ENCODE data around the gene FBXO39.

- TF ChIP-seq CTCF (IDR thresholded peaks at IDR 0.05 in 2 of 3, conservative IDR thresholded peaks at IDR 0.05 in 1 of 3; ENCODE audit: borderline replicate concordance in 1 of 3, insufficient read depth in 1 of 3, low read depth in 2 of 3, low read length in 2 of 3) (no peak), POLR2A (IDR thresholded peaks at IDR 0.05; ENCODE audit: borderline replicate concordance, extremely low read depth, insufficient read depth, insufficient read length) (no peak), ZNF274 (IDR thresholded peaks at IDR 0.05; ENCODE audit: low read depth, low read length) (no peak), CEBPB (IDR thresholded peaks at IDR 0.05; ENCODE audit: low read depth) (no peak), ATF3 (IDR thresholded peaks at IDR 0.05) (no peak), EZH2phosphoT487 (IDR thresholded peaks at IDR 0.05; ENCODE audit: borderline replicate concordance) (no peak), EGR1 (IDR thresholded peaks at IDR 0.05; ENCODE audit: low read depth) (no peak), TCF7L2 (IDR thresholded peaks at IDR 0.05; ENCODE audit: borderline replicate concordance, extremely low read depth, insufficient read depth, insufficient read length) (no peak), POLR2AphosphoS5 (IDR thresholded peaks at IDR 0.05; ENCODE audit: low read depth, low read length) (no peak), YY1 (IDR thresholded peaks at IDR 0.05; ENCODE audit: extremely low read depth, insufficient replicate concordance, low read depth, low read length) (no peak), EZH2 (IDR thresholded peaks at IDR 0.05) (no peak), SRF (IDR thresholded peaks at IDR 0.05; ENCODE audit: low read depth) (no peak)
- TF ChIP-seq, protein P1, sequence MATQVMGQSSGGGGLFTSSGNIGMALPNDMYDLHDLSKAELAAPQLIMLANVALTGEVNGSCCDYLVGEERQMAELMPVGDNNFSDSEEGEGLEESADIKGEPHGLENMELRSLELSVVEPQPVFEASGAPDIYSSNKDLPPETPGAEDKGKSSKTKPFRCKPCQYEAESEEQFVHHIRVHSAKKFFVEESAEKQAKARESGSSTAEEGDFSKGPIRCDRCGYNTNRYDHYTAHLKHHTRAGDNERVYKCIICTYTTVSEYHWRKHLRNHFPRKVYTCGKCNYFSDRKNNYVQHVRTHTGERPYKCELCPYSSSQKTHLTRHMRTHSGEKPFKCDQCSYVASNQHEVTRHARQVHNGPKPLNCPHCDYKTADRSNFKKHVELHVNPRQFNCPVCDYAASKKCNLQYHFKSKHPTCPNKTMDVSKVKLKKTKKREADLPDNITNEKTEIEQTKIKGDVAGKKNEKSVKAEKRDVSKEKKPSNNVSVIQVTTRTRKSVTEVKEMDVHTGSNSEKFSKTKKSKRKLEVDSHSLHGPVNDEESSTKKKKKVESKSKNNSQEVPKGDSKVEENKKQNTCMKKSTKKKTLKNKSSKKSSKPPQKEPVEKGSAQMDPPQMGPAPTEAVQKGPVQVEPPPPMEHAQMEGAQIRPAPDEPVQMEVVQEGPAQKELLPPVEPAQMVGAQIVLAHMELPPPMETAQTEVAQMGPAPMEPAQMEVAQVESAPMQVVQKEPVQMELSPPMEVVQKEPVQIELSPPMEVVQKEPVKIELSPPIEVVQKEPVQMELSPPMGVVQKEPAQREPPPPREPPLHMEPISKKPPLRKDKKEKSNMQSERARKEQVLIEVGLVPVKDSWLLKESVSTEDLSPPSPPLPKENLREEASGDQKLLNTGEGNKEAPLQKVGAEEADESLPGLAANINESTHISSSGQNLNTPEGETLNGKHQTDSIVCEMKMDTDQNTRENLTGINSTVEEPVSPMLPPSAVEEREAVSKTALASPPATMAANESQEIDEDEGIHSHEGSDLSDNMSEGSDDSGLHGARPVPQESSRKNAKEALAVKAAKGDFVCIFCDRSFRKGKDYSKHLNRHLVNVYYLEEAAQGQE (IDR thresholded peaks at IDR 0.05; ENCODE audit: low read depth), result no peak
These were observed 42.9 kb downstream of the FBXO39 start for GRCh38 chr17:6818938-6819337.
